GM18511 (cell line): ENCODE data around the gene MAP7.
"Not testable (repeated sequence)": the region's sequence is repeated elsewhere in the genome, so short reads cannot be mapped to it uniquely, and the experiment has no call there.

Experiments
- ATAC-seq: cut with Tn5 transposase; IDR thresholded peaks from one replicate; pipeline ENCODE4 v1.9.1; 2021; ENCODE audit warnings: mild to moderate bottlenecking, moderate library complexity; ENCODE audit not compliant: unreplicated experiment

MAP7 gene

GRCh38 chr6:136315594-136315993, 234.6 kb downstream of the MAP7 start:
- no peak for ATAC-seq

- ATAC-seq: no peak
Observed at GRCh38 chr6:136312975-136313374, 237.2 kb downstream of the MAP7 start.

- ATAC-seq: no peak
Observed at GRCh38 chr6:136309729-136310311, 240.4 kb downstream of the MAP7 start.

DNA sequence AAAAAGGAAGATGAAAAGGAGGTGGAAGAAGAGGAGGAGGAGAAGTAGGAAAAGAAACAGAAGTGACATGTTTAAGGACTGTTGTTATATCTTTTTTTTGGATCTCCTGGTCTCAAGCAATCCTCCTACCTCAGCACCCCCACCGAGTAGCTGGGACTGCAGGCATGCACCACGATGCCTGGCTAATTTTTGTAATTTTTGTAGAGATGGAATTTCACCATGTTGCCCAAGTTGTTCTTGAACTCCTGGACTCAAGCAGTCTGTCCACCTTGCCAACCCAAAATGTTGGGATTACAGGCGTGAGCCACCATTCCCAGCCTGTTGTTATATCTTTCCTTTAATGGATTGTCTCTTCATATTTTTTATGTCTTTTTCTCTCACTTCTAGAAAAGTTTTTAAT, 241.1 kb downstream of the MAP7 start:
- no peak for ATAC-seq

GRCh38 chr6:136308469-136308868, 241.8 kb downstream of the MAP7 start:
- ATAC-seq: not testable (repeated sequence)

DNA sequence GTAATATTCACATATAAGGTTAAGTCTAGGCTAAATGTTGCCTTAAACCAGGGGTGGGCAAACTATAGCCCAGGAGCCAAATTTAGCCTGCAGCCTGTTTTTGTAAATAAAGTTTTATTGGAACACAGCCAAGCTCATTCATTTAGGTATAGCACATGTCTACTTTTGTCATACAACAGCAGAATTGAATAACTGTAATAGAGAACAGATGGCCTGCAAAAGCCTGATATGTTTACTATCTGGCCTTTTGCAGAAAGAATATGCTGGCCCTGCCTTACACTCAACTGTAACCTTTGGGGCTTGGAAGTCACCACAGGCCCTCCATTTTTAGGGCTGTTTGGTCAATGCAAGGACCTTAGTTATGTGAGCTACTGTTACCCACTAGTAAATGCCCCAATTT, 242.9 kb downstream of the MAP7 start:
- no peak for ATAC-seq

DNA sequence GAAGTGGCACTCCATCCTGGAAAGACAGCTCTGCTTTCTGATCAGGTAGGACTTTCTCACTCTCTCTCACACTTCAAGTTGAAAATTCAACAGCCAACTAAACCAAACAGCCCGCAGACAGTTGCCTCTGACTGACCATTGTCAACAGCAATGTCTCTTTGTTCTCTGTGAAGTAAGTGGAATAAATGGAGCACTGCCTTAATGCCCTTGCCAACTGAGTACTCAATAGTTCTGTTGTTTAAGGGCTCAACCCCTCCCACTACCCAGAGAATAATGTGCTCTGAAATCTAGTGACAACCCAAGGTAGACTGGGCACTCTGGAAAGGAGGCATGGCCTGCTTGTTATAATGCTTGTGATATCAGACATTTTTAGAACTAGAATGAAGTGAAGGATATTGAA, 243.8 kb downstream of the MAP7 start:
- ATAC-seq: no peak

- no peak for ATAC-seq
Observed at GRCh38 chr6:136304410-136304809, 245.8 kb downstream of the MAP7 start.

DNA sequence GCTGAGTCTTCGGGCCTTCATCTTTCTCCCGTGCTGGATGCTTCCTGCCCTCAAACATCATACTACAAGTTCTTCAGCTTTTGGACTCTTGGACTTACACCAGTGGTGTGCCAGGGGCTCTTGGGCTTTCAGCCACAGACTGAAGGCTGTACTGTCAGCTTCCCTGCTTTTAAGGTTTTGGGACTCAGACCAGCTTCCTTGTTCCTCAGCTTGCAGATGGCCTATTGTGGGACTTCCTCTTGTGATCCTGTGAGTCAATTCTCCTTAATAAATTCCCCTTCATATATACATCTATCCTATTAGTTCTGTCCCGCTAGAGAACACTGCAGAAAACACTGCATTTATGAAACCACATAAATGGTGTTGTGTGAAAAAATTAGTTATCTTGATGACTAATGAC, 246.7 kb downstream of the MAP7 start:
- ATAC-seq: no peak

DNA sequence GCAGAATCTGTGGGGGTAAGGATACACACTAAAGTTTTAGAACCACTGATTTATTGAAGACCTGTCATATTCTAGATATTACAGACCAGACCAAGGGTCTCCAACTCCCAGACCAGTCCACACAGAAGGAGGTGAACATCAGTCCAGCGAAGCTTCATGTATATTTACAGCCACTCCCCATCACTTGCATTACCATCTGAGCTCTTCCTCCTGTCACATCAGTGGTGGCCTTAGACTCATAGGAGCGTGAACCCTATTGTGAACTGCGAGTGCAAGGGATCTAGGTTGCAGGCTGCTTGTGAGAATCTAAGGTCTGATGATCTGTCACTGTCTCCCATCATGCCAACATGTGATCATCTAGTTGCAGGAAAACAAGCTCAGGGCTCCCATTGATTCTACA, 255.6 kb downstream of the MAP7 start:
- no peak for ATAC-seq
